HG03196 (cell line): ENCODE results near the gene SNAP23.
A peak's percentile ranks its signal among the peaks of the same experiment; 100 is the strongest.

Experiments
- ATAC-seq: cut with Tn5 transposase; IDR thresholded peaks from one replicate; pipeline ENCODE4 v1.9.1; 2021; ENCODE audit not compliant: unreplicated experiment

SNAP23 gene

DNA sequence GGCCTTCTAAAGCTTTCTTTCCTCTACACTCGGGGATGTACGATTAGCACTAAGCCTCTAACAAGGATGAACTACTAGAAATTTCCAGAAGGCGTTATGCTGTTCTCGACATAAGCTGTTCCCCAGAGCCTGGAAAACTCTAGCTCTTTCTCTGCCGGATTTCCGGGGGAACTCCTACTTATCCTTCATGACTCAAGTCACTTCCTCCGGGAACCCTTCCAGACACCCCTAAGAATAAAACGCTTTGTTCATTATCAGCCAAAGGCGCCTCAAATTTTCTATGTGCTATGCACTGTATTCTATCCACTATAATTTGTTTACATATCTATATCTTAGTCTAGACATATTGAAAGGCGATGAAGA is 455 bp upstream of the SNAP23 start:
- no peak for ATAC-seq

DNA sequence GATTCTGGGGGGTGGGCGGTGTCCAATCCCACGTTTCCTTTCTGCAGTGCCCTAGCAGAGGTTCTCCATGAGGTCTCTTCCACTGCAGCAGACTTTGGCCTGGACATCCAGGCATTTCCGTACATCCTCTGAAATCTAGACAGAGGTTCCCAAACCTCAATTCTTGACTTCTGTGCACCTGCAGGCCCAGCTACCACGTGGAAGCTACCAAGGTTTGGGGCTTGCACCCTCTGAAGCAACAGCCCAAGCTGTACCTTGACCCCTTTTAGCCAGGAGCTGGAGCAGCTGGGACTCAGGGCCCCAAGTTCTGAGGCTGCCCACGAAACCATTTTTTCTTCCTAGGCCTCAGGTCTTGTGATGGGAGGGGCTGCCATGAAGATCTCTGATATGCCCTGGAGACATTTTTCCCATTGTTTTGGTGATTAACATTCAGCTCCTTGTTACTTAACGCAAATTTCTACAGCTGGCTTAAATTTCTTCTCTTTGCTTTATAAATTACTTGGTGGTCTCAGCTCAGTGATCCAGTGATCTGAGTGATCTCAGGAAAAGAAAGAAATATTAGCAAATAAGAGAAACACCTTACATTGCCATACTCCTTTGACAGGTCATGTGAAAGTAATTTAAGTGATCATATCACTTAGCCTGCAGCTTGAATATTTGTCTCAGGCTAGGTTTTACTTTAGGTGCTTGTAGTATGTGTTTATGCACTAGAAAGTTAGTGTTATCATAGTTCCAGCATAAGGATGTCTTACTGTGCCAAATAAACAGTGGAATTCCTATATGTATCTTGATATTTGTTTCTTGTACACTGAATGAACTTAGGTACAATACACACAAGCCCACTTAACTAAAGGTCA is 3.0 kb downstream of the SNAP23 start:
- no peak for ATAC-seq

DNA sequence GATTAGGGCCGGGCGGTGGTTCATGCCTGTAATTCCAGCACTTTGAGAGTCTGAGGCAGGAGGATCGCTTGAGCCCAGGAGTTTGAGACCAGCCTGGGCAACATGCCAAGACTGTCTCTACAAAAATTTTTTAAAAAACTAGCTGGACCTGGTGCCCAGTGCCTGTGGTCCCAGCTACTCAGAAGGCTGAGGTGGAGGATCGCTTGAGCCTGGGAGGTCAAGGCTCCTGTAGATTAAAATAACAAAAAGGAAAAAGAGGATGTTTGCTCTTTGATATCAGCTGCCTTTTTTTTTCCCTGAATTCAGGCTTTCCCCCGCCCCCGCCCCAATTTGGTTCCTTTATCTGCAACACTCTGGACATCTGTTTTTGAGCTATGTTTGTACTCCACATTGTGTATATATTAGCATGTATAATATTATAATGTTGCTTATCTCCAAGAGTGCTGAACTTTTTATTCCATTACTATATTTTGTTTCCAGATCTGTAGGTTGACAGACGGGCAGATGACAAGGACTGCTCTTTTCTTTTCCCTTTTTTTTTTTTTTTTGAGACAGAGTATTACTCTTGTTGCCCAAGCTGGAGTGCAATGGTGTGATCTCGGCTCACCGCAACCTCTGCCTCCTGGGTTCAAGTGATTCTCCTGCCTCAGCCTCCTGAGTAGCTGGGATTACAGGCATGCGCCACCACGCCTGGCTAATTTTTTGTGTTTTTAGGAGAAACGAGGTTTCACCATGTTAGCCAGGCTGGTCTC is 4.6 kb downstream of the SNAP23 start:
- ATAC-seq: no peak

DNA sequence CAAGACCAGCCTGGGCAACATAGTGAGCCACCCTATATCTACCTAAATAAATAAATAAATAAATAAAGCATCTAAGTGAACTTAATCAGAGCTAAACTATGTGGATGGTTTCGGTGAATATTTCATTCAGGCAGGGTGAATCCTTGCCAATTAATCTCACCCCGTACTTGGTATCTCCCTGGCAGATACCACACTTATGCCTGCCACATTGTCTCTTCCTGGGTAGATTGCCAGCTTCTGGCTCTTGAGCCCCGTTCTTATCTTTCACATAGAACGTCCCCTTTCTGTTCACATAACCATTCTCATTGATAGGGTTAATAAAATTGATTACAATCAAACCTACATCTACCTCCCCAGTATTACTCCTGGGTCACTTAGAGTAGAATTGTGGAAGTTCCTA is 7.0 kb downstream of the SNAP23 start:
- ATAC-seq: no peak

DNA sequence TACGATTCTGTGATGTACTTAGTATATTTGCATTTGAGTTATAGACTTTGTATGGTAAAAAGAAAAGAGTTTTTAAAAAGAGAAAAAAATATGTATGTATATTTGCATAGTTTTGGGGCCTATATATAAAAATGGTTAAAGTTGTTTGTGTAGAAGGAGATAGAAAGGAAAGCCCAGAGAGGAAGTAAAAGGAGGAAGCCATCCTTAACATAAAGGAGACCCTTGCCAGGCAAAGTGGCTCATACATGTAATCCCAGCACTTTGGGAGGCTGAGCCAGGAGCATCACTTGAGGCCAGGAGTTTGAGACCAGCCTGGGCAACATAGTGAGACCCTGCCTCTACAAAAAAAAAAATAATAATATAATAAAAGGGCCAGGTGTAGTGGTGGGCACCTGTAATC is 8.4 kb downstream of the SNAP23 start:
- no peak for ATAC-seq

DNA sequence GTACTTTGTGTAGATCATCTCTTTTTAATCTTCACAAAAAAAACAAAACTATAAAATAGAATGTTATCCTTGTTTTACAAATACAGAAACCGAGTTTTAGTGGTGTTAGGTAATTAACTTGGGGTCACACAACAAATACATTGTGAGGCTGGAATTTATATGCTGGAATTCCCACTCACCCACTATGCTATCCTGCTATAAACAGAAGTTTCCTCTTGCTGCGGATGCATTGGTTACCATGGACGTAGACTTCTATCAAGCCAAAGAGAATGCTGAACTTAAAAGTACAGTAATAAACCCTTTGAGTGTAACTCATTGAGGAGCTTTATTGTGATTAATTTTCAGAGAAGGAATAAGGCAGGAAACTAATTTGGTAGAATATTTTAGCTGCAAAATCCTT is 9.2 kb downstream of the SNAP23 start:
- ATAC-seq: no peak

DNA sequence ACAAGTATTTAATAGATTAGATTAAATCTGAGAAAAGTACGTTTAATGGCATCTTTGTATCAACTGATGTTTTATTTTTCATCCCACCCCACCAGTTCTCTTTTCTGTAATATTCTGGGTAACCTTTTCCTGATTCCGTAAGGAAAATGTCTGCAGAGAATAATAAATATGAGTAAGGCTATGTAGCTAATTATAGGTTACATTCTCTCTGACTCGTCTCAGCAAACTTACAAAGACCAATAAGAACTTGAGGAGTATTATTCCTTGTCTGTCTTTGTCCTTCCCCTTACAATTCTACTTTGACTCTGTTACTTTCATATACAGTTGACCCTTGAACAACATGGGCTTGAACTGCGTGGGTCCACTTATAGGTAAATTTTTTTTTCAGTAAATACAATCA is 12.1 kb downstream of the SNAP23 start:
- no peak for ATAC-seq

DNA sequence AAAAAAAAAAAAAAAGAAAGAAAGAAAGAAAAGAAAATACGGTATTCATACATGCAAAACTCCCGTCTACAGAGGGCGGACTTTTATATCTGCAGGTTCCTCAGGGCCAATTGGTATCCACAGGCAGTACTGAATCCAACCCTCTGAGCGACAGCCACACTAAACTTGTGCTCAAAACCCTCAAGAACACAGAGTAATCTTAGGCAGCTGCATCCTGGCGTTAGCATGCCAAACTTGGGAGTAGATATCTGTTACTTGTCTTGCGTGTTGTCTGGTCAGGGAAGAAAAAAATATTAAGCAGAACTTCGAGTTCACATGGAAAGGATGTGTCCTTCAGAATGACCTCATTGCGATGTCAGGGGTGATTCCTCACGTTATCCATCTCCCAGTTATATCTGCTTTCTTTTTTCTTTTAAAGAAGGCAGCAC is 12.8 kb downstream of the SNAP23 start:
- ATAC-seq: no peak

DNA sequence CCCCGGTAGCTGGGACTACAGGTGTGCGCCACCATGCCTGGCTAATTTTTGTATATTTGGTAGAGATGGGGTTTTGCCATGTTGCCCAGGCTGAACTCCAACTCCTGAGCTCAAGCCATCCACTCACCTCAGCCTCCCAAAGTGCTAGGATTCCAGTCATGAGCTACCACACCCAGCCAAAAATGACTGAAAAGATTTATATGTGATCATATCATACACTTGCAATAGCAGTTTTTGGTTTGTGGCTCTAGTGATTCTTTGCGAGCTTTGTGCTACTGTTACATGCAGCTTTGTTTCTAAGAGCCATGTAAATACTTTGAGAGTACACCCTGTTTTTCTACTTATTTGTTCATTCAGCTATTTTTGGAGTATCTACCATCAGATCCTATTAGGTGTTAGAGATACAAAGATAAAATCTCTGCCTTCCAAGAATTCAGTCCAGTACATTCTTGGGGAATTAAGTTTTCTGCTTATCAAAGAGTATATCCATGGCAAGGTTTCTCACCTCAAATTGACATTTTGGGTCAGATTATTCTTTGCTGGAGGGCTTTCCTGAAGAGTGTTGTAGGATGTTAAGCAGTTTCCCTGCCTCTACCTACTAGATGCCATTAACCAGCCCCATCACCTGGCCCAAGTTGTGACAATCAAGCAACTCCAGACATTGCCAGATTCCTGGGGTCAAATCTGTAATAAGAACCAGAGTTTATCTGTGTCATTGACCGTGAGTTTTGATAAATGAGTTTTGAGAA is 15.0 kb downstream of the SNAP23 start:
- ATAC-seq: no peak

DNA sequence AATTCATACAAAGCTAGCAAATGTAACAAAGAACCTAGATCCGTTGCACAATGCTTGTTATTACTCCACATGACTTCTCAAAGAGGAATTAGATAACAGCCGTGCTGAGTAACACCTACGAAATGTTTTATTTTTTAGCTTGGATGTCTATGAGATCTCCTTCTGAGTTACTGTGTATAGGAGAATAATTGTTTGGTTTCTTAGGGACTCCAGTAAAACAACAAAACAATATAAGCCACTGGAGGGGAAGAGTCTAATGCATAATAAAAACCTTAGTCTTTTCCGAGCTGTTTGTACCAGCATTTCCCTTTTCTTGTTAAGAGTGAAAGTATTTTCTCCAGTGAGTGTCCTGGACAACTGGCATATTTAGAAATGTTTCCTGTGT is 15.6 kb downstream of the SNAP23 start:
- no peak for ATAC-seq

DNA sequence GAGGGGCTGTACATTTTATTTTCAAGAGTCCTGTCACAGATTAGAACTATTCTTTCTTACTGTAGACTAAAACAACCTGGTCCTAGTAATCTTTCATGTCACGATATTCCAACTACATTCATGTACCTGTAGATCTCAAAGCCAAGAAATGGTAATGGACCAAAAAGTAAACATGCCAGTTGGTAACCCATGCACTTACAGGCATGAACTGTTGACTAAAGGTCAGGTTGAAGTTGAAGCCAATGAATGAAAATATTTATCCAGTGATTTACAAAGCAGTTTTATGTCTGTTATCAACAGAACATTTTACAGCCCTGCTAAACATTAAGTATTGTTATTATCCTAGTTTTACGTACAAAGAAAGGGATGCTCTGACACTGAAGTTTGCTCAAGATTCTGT is 27.9 kb downstream of the SNAP23 start:
- ATAC-seq: no peak

DNA sequence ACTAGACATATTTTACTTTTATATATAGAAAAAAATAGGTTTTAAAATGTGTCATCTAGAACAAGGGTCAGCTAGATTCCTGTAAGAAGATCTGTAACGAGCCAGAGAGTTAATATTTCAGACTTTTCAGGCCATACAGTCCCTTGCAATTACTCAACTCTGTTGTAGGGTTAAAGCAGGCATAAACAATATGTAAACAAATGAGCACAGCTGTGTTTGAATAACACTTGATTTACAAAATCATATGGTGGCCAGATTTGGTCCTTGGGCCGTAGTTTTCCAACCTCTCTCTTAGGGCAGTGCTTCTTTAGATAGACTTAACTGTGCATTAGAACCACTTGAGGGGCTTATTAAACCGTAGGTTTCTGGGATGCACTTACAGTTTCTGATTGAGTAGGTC is 33.5 kb downstream of the SNAP23 start:
- no peak for ATAC-seq

DNA sequence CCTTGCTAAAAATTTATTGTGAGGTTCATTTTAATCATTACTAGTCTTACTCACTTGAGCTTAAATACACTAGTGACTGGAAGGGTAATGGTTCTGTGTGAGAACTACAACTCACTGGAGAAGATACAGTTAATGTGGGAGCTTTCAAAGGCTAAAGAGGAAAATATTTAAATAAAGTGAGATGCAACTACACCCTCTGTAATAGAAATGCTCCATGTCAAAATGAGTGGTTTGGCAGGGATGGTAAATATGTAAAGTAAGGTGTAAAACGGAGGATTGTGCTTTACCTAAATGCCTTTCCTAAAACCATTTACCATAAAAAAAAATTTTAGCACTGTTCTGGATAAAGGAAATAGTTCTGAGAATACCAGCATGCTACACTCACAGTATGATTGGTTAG is 37.8 kb downstream of the SNAP23 start:
- no peak for ATAC-seq

DNA sequence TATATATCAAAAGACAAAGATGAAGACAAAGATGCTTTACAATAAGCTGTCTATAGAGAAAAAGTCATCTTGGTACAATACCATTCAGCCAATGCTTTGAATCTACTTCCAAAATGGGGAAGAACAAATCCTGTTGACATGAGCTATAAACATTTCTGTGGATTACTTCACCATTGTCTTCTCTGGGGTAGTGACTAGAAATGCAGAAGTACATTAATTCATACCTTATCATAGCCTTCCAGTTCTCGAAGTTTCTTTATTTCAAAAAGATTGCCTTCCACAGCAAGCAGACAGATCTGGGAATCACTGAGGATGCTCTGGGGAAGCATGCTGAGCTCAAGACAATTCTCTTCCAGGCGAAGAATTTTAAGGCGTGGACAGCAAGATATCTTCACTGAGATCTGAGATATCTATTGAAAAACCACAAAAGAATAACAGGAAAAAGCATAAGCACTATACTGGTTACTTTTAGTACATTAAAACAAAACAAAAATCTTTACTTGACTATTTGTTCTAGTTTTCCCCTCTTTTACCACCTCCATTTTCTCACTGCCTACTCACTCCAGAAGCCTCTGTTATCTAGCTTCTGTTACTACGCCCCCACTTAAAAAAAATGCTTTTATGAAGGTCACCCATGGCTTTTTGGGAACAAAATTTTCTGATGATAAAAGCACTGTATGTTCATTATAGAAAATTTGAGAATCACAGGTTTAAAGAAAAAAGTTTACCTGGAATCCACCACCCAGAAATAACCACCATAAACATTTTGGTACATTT is 49.6 kb downstream of the SNAP23 start:
- no peak for ATAC-seq

DNA sequence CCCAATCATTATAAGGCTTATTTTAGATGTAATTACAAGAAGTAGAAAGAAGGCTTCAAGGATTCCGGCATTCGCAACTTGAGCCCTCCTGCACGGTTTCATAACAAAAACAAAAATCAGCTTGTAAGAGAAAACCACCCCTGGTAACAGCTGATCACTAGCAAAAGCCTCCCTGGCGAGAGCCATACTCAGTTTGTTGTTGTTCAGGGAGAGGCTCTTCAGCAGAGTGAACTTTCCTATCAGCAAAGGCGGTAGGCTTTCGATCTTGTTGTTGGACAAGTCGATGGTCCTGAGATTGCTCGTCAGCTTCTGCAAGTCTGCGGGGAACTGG is 52.4 kb downstream of the SNAP23 start:
- no peak for ATAC-seq

DNA sequence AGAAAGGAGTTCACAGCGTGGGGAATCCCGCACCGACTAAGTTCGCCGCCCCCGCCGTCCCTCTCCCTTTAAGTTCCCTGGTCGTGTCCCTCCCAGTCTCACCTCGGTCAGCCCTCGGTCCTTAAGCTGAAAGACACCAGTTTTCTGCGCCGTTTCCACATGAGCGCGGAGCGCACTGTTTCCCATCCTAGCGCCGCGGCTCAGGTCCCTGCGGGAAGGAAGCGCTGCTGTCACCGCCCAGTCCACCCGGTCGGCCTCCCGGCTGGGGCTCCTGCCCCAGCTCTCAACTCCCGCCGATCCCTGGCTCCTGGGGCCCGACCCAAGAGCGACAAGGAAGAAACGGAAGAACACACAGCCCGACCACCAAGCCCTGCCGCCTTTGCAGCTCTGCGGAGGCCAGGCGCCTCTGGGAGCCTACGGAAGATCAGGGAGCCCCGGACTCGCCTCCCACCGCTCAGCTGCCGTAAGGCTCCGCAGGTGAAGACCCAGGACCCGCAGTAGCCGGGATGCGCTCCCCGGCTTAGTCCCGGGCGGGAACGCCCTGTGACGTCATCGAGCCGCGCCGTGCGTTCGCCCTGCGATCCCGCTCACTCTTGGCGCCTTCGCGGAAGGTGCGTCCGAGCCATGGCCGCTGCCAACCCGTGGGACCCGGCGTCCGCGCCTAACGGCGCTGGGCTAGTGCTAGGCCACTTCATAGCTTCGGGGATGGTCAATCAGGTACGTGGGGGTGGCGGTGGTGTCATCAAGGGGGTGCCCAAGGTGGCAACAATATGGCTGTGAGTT is 53.0 kb downstream of the SNAP23 start, which contains the start of the genes HAUS2 and LRRC57:
TSS of gene HAUS2 (plus strand) at position 590 of the 783 bp plus-strand sequence. CDS start at position 625, 35 bp downstream.
TSS of gene LRRC57 (minus strand) at position 545 of the 783 bp plus-strand sequence. CDS start at position 186, 359 bp downstream.
- ATAC-seq: peak; percentile 81

DNA sequence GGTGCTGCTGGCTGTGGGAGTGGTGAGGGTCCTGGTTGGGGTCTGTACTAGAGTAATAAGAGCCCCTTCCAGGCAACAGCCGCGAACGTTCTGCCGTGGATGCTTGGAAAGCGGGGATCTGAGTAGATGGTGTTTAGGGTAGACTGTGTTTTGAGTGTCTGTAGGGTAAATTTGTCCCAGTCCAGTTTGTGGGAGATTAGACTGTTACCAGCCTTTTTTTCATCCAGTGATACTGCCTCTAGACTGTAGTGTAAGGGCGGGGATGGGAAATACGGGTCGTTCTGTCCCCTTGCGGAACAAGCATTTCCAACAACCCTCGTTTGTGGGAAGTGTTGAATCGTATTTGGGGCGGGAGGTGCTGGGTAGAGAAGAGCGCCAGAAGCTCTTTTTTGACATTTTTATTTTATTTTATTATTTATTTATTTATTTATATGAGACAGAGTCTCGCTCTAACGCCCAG is 53.6 kb downstream of the SNAP23 start:
- ATAC-seq: peak; percentile 35

DNA sequence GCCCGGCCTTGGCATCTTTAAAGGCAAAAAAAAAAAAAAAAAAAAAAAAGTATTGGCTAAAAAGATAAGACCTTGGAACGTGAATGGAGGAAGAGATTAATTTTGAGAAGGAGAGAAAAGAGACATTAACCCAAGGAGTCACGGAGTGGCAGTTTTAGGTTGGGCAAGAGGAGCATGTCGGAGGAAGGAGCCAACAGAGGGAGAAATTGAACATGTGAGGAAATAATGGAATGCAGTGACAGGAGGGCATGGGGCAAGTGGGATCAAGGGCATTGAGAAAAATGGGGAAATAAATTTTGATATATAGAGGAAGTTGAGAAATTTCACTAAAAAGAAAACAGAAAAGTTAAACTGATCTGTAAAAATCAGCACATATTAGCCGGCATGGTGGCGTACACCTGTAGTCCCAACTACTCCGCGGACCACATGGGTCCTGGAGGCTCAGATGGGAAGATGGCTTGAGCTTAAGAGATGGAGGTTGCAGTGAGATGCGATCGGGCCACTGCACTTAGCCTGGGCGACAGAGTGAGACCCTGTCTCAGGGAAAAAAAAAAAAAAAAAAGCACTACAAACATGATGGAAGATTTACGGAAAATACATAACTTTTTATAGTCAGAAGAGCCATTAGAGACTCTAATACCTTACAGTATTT is 54.4 kb downstream of the SNAP23 start:
- no peak for ATAC-seq

DNA sequence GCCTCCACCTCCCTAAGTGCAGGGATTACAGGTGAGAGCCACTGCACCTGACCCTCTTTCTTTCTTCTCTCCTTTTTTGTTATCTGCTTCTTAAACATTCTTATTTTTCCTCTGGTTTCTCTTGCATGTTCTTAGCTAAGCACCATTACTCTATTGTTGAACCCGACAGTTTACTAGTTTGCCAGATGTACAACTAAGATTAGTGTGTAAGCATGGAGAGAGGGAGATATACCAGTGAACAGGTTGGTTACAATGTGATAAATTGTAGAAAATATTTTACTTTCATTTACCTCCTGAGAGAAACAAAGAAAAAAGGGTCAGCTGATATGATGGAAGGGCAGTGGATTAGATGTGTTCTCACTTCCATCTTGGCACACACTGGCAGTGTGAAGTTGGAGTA is 58.1 kb downstream of the SNAP23 start:
- ATAC-seq: no peak
